GM18520 (cell line): ENCODE data around the gene NCK1.

Experiments used
- ATAC-seq: cut with Tn5 transposase; IDR thresholded peaks from one replicate; pipeline ENCODE4 v1.9.1; 2021; ENCODE audit not compliant: unreplicated experiment

The NCK1 gene

GRCh38 chr3:136861890-136862616 is at the start of gene NCK1:
Gene NCK1 (plus strand): TSS chr3:136862208. CDS start chr3:136928002, 65,794 bp downstream.
- peak; percentile 95 for ATAC-seq

DNA sequence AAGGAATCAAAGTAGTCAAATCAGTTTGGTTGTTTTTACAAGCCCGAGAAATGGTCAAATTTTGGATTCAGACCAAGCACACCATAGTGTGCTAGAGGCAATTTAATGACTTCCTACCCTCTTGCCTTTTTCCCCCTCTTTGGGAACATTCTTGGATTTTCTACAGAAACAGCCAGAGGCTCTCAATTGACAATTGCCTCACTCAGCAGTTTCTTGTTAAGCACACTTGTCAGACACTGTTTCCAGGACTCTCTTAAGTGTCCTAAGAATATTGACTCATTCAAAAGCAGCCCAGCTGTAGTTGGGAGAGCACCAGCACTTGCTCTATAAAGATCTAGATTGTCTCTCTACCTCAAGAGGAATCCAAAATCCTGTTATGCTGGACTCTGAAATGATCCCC is 44.6 kb upstream of the NCK1 start:
- ATAC-seq: no peak

DNA sequence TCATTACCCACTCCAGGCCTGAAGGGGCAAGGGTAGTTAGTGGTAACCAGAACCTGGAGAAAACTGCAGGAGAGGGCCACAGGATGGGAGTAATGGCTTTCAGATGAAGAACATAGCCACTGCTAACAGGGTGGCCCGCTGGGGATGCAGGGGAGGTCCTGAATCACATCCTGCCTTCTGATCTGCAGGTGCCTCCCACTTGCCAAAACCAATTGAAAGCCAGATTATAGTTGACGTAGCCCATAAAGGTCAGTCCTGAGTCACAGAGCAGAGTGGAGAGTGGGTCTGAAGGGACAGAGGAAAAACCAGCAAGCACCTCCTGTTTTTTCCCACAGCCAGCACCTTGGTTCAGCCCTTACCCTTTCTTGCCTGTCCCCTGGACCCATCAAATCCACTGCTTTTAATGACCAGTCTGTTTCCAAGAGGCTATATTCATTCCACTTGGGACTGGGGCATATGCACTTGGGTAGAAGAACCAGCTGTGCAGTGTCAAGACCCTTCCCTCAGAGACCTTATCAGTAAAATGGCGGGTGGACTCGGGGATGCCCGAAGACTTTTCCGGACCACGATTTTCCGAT is 43.7 kb upstream of the NCK1 start:
- ATAC-seq: peak; percentile 51

DNA sequence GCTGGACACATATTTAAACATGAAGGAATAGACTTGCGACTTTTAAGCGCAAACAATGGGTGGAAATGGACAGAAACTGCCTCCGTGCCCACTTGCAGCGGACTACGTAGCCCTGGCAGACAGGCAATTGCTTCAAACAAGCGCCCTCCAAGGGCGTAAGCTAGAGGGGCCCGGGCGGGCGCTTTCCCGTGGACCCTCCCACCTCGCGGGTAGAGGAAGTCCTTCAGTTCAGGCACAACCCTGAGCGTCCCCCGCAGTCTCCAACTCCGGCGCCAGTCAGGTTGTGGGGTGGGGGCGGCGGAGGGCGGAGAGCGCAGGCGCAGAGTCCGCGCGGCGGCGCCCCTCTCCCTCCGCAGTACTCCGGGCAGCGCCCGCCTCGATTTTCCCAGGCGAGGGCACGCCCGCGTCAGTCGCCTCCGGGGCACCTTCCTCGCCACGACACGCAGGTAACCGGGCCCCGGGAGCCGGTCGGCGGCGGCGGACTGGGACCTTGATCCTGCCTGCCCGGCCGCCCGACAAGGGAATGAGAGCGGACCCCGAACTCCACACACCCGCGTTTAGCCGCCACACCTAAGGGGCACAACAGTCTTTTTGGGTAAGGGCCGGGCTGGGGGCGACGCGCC is 43.1 kb upstream of the NCK1 start, which contains the start of gene SLC35G2:
Gene SLC35G2, plus strand, starts transcription at position 358 of the 623 bp plus-strand sequence. CDS start 35,335 bp downstream, outside the sequence.
- ATAC-seq: no peak

DNA sequence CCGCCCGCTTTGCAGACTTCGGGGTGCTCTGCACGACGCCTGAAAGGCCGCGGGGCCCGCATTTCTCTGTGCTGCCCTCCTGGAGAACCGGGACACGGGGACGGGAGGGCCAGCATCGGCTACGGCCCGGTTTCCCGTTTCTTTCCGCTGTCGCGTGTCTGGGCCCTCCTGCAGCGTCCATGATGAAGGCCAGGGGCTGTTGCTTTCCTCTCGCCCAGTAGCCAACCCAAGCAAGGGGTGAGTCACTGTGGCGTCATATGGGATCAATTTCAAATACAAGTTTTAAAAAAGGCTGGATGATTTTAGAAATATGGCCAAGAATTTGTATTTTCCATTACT is 42.6 kb upstream of the NCK1 start:
- no peak for ATAC-seq

DNA sequence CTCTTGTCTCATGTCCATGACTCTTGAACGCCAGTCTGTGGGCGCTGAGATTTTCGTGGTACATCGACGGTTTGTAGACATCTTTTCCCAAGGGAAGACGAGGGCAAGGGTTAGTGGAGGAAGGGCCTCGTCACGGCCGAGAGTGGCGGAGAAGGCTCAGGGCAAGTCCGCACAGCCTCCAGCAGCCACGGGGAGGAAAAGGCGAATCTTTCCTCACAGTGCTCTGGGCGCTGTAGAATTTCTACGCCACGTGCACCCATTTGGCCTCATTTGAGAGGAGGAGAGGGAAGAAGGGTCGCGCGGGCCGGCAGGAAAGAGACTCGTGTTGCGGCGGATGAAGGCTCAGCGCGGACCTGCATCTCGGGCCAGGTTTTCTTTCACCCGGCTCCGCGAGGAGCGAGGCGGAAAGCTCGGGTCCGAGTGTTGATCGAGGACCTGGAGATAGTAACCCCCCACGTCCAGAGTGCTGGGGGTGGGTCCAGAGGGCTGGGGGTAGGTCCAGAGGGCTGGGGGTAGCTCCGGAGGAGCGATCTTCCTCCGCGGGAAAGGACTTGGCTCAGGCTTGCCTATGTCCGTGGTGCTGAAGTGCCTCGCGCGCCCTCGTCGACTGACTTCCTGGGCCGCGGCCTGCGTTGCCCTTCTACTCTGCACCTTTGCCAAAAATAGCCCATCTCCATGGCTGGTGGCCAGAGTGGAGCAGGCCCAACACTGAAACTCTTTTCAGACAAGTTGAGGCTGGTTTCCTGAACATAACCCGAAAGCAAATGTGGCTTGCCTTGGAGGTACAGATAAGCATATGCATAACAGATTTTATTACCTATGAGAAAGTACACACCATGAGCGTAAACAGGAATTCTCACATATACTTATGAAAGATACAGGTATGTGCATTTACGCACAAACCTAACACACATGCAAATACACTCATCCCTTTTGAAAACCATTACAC is 42.0 kb upstream of the NCK1 start:
- no peak for ATAC-seq

GRCh38 chr3:136831461-136831860 is 30.5 kb upstream of the NCK1 start:
- no peak for ATAC-seq

GRCh38 chr3:136835089-136835812 is 26.8 kb upstream of the NCK1 start:
- ATAC-seq: no peak

GRCh38 chr3:136835813-136836510 is 26.0 kb upstream of the NCK1 start:
- ATAC-seq: no peak

GRCh38 chr3:136836511-136837156 is 25.4 kb upstream of the NCK1 start:
- no peak for ATAC-seq

GRCh38 chr3:136838641-136839555 is 23.1 kb upstream of the NCK1 start:
- no peak for ATAC-seq

DNA sequence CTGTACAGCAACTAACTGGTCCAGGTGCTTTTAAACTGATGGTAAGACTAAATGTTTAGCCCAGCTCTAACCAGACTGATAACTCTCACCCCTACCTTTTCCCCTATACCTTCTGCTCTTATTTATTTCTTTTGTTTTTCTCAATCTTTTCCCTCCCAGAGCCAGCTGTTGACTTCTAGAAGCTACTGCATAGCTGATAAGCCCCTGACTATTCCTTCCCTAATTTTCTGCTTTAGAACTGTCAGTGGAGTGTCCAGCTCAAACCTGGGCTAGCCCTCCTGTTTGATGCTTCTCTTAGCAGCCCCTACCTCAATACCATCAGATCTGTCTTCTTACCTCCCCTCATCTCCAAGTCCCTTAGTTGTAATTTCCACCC is 22.5 kb upstream of the NCK1 start:
- ATAC-seq: no peak

DNA sequence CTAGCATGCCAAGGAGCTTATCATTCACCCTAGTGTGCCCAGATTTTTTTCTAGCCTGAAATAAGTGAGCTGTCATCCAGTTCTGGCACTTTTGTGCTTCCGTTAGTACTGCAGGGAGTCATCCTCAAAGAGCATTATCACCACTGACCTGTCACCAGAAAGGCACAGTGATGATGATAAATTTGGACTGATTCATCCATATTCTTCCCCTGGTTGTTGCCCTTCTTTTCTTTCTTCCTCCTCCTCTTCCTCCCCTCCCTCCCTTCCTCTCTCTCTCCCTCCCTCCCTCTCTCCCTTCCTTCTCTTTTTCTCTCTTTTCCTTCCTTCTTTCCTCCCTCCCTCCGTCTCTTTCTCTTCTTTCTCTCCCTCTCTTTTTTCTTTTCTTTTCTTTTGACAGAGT is 21.8 kb upstream of the NCK1 start:
- ATAC-seq: no peak

DNA sequence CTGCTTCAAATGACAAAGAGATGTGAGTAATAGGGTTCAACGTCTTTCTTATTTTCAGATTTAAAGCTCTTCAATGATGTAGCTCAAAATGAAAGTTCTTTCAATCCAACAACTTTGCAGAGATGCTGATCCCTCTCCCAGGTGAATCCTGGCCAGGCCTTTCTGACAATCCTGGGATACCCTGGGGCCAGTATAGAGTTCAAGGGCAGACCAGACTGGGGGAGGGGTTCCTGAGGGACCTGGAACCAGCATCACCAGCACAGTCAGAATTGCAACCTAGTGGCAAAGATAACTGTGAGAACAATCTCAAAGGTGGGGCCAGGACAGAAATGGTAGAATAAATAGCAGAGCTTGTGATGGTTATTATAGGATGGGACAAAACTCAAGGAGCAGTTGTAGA is 19.7 kb upstream of the NCK1 start:
- ATAC-seq: no peak

GRCh38 chr3:136844724-136845123 is 17.3 kb upstream of the NCK1 start:
- no peak for ATAC-seq

GRCh38 chr3:136852180-136852579 is 9.8 kb upstream of the NCK1 start:
- ATAC-seq: no peak

GRCh38 chr3:136856665-136857064 is 5.3 kb upstream of the NCK1 start:
- no peak for ATAC-seq

DNA sequence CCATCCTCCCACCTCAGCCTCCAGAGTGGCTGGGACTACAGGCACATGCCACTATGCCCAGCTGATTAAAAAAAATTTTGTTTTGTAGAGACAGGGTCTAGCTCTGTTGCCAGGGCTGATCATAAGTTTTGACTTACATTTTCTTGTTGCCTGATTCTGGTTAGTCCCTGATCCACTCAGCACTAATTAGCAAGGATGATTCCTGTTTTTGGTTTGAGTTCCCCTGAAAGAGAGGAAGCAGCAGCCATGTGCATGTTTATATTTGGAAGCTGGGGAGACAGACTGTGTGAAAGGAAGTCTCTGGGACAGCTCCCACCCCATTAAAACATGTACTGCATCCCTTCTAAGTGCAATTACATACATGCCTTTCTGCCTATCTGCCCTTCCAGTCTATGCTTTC is 3.6 kb upstream of the NCK1 start:
- no peak for ATAC-seq

DNA sequence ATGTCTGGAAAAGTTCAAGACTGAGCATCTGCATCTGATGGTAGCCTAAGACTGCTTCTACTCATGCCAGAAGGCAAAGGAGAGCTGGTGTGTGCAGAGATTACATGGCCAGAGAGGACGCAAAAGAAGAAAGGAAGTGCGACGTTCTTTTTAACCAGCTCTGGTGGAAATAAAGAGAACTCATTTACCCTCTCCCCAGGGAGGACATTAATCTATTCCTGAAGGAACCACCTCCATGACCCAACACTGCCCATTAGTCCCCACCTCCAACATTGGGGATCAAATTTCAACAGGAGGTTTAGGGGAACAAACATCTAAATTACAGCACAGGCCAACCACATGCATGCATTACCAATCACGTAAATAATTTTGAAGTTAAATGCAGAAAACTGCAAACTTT is 1.5 kb upstream of the NCK1 start:
- ATAC-seq: no peak
